ENCODE data around the gene ABCB9.

GRCh38 chr12:122918827-122919226 lies 47.4 kb downstream of the ABCB9 start:
- TF ChIP-seq CTCF (IDR thresholded peaks at IDR 0.05) (no peak), POLR2A (IDR thresholded peaks at IDR 0.05) (no peak), POLR2AphosphoS5 (IDR thresholded peaks at IDR 0.05) (no peak), EP300 (IDR thresholded peaks at IDR 0.05) (no peak)

All from upper lobe of left lung (tissue), 4 donors.